IPS-20b (cell line): ENCODE results near the gene ZNF679.
"Not testable (repeated sequence)": the region's sequence is repeated elsewhere in the genome, so short reads cannot be mapped to it uniquely, and the experiment has no call there.

ENCODE experiments used
- H3K27ac ChIP-seq: one replicate; pipeline ENCODE4 v1.5.1; 2013; ENCODE audit warnings: low read length
- H3K27me3 ChIP-seq: 2 replicates; pipeline ENCODE4 v1.6.1; 2013; ENCODE audit warnings: mild to moderate bottlenecking, low read length, inconsistent platforms; ENCODE audit not compliant: insufficient read depth
- H3K36me3 ChIP-seq: 2 replicates; pipeline ENCODE4 v1.6.1; 2013; ENCODE audit warnings: low read depth, mild to moderate bottlenecking, inconsistent platforms, low read length, moderate library complexity; ENCODE audit not compliant: insufficient read depth
- H3K4me1 ChIP-seq: 2 replicates; pipeline ENCODE4 v1.6.1; 2013; ENCODE audit warnings: mild to moderate bottlenecking, control low read depth, inconsistent platforms, low read length, moderate library complexity; ENCODE audit not compliant: insufficient read depth
- H3K4me3 ChIP-seq: 2 replicates; pipeline ENCODE4 v1.5.1; 2013; ENCODE audit warnings: mild to moderate bottlenecking, low read length, inconsistent platforms
- H3K9ac ChIP-seq: 2 replicates; pipeline ENCODE4 v1.6.1; 2013; ENCODE audit warnings: low read depth, mild to moderate bottlenecking, inconsistent platforms, low read length, moderate library complexity
- H3K9me3 ChIP-seq: 2 replicates; pipeline ENCODE4 v1.6.1; 2013; ENCODE audit warnings: mild to moderate bottlenecking, low read depth, low read length, inconsistent platforms; ENCODE audit not compliant: insufficient read depth

Gene ZNF679

GRCh38 chr7:64219710-64220298 is 8.5 kb upstream of the ZNF679 start:
- not testable (repeated sequence) for H3K27me3 ChIP-seq, H3K4me3 ChIP-seq, H3K9ac ChIP-seq, H3K4me1 ChIP-seq, H3K36me3 ChIP-seq, H3K27ac ChIP-seq
- H3K9me3 ChIP-seq: peaks cover 89% of the 10 kb centered on the region

GRCh38 chr7:64223366-64223765 is 4.9 kb upstream of the ZNF679 start:
- Histone ChIP-seq H3K4me3 (no peak overlapping the region), H3K9me3 (peaks cover 94% of the 10 kb centered on the region), H3K27ac (no peak overlapping the region), H3K4me1 (no peaks in the 10 kb centered on the region), H3K27me3 (no peaks in the 10 kb centered on the region), H3K36me3 (no peaks in the 10 kb centered on the region), H3K9ac (no peak overlapping the region)

- Histone ChIP-seq H3K27me3 (no peaks in the 10 kb centered on the region), H3K36me3 (no peaks in the 10 kb centered on the region), H3K27ac (no peak overlapping the region), H3K4me1 (no peaks in the 10 kb centered on the region), H3K9ac (no peak overlapping the region), H3K9me3 (peaks cover 91% of the 10 kb centered on the region), H3K4me3 (no peak overlapping the region)
Measured at GRCh38 chr7:64266341-64266919, 38.2 kb downstream of the ZNF679 start.

- Histone ChIP-seq H3K9ac (no peak overlapping the region), H3K36me3 (no peaks in the 10 kb centered on the region), H3K4me1 (no peaks in the 10 kb centered on the region), H3K4me3 (no peak overlapping the region; the same call in 1 of the 2 replicates), H3K27ac (no peak overlapping the region), H3K27me3 (no peaks in the 10 kb centered on the region), H3K9me3 (peaks cover 89% of the 10 kb centered on the region)
Measured at GRCh38 chr7:64277630-64278029, 49.4 kb downstream of the ZNF679 start.

- Histone ChIP-seq H3K9me3 (peaks cover 93% of the 10 kb centered on the region), H3K4me1 (no peaks in the 10 kb centered on the region), H3K9ac (no peak overlapping the region), H3K27me3 (no peaks in the 10 kb centered on the region), H3K4me3 (no peak overlapping the region), H3K27ac (no peak overlapping the region), H3K36me3 (no peaks in the 10 kb centered on the region)
Measured at GRCh38 chr7:64294701-64295420, 66.6 kb downstream of the ZNF679 start.

GRCh38 chr7:64297418-64297817 is 69.1 kb downstream of the ZNF679 start:
- H3K36me3 ChIP-seq, H3K4me1 ChIP-seq, H3K27me3 ChIP-seq, H3K9ac ChIP-seq, H3K4me3 ChIP-seq, H3K27ac ChIP-seq: not testable (repeated sequence)
- H3K9me3 ChIP-seq: peaks cover 94% of the 10 kb centered on the region

GRCh38 chr7:64300641-64301405 is 72.5 kb downstream of the ZNF679 start:
- Histone ChIP-seq H3K4me3 (no peak overlapping the region), H3K9me3 (peaks cover 97% of the 10 kb centered on the region)

GRCh38 chr7:64307254-64308015 is 79.2 kb downstream of the ZNF679 start:
- H3K27me3 ChIP-seq: no peaks in the 10 kb centered on the region
- peaks cover 88% of the 10 kb centered on the region for H3K9me3 ChIP-seq
- H3K4me1 ChIP-seq: no peaks in the 10 kb centered on the region
- H3K9ac ChIP-seq: no peak overlapping the region
- no peak overlapping the region for H3K4me3 ChIP-seq
- no peak overlapping the region for H3K27ac ChIP-seq
- no peaks in the 10 kb centered on the region for H3K36me3 ChIP-seq

More at GRCh38 chr7:64300641-64301405, 72.5 kb downstream of the ZNF679 start:
- no peaks in the 10 kb centered on the region for H3K27me3 ChIP-seq
- no peaks in the 10 kb centered on the region for H3K36me3 ChIP-seq
- H3K27ac ChIP-seq: no peak overlapping the region
- H3K9ac ChIP-seq: no peak overlapping the region
- H3K4me1 ChIP-seq: no peaks in the 10 kb centered on the region

GRCh38 chr7:64308016-64308270 is 79.7 kb downstream of the ZNF679 start:
- Histone ChIP-seq H3K9me3 (peaks cover 88% of the 10 kb centered on the region), H3K4me3 (no peak overlapping the region), H3K9ac (no peak overlapping the region), H3K27ac (no peak overlapping the region), H3K36me3 (no peaks in the 10 kb centered on the region), H3K4me1 (no peaks in the 10 kb centered on the region), H3K27me3 (no peaks in the 10 kb centered on the region)

GRCh38 chr7:64310426-64310825 is 82.2 kb downstream of the ZNF679 start:
- Histone ChIP-seq H3K27me3 (no peaks in the 10 kb centered on the region), H3K9ac (no peak overlapping the region), H3K4me3 (no peak overlapping the region), H3K36me3 (no peaks in the 10 kb centered on the region), H3K9me3 (peaks cover 89% of the 10 kb centered on the region), H3K4me1 (no peaks in the 10 kb centered on the region), H3K27ac (no peak overlapping the region)

GRCh38 chr7:64312826-64313225 is 84.6 kb downstream of the ZNF679 start:
- H3K4me3 ChIP-seq: no peak overlapping the region
- peaks cover 93% of the 10 kb centered on the region for H3K9me3 ChIP-seq
- H3K9ac ChIP-seq: no peak overlapping the region

More at GRCh38 chr7:64312826-64313225, 84.6 kb downstream of the ZNF679 start:
- H3K27ac ChIP-seq: no peak overlapping the region
- no peaks in the 10 kb centered on the region for H3K36me3 ChIP-seq
- no peaks in the 10 kb centered on the region for H3K4me1 ChIP-seq
- H3K27me3 ChIP-seq: no peaks in the 10 kb centered on the region
